22Rv1 (cell line): ENCODE data around the gene ZDHHC1.
A peak's percentile ranks its signal among the peaks of the same experiment; 100 is the strongest.
"Not testable (repeated sequence)": the region's sequence is repeated elsewhere in the genome, so short reads cannot be mapped to it uniquely, and the experiment has no call there.

ENCODE experiments used
- H3K27ac ChIP-seq: fragments of 450-650 bp; 2 replicates; pipeline ENCODE4 v1.5.1; 2017
- CTCF ChIP-seq: fragments of 450-650 bp; IDR thresholded peaks from 2 replicates; pipeline ENCODE4 v1.5.1; 2017; ENCODE audit warnings: mild to moderate bottlenecking
- ZFX ChIP-seq: fragments of 450-650 bp; IDR thresholded peaks from 2 replicates; pipeline ENCODE4 v1.6.1; 2017; ENCODE audit warnings: antibody characterized with exemption, borderline replicate concordance

ZDHHC1 gene

GRCh38 chr16:67386861-67387455 is 29.3 kb downstream of the ZDHHC1 start:
- no peak for TF ChIP-seq ZFX
- TF ChIP-seq CTCF: no peak
- H3K27ac ChIP-seq: no peak overlapping the region

- no peak overlapping the region for H3K27ac ChIP-seq
- TF ChIP-seq ZFX: no peak
- no peak for TF ChIP-seq CTCF
Observed at GRCh38 chr16:67384778-67385510, 31.3 kb downstream of the ZDHHC1 start.

- H3K27ac ChIP-seq: no peak overlapping the region
- no peak for TF ChIP-seq ZFX
- no peak for TF ChIP-seq CTCF
Observed at GRCh38 chr16:67383284-67383683, 33.0 kb downstream of the ZDHHC1 start.

- H3K27ac ChIP-seq: no peak overlapping the region
- no peak for TF ChIP-seq CTCF
- TF ChIP-seq ZFX: no peak
Observed at GRCh38 chr16:67378642-67379041, 37.6 kb downstream of the ZDHHC1 start.

GRCh38 chr16:67376012-67376411 is 40.3 kb downstream of the ZDHHC1 start:
- not testable (repeated sequence) for H3K27ac ChIP-seq

DNA sequence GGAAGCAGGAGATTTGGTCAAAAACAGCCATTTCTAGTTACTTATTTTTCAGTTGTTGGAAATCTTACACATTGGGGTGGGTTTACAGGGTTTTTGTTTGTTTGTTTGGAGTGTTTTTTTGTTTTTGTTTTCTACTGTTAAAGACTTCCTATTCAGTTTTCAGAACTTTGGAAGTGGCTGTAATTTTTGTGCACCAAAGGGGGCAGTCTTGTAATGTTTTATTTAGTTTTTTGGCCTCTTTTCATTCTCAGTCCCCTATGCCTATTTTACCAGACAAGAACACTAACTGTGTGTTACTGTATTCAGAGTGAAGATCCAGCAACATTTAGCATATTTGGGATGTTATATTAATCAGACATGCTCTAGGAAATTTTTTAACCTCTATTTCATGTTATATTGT is 43.6 kb downstream of the ZDHHC1 start:
- no peak overlapping the region for H3K27ac ChIP-seq
- TF ChIP-seq ZFX (no peak), CTCF (peak; percentile 38)

- TF ChIP-seq CTCF (no peak), ZFX (no peak)
- H3K27ac ChIP-seq: no peak overlapping the region
Observed at GRCh38 chr16:67370661-67371060, 45.6 kb downstream of the ZDHHC1 start.
